ENCODE measurements around the gene BDKRB1. TPM values are rescaled to one million over a fixed set of nuclear protein-coding genes. Genes with fewer than 3 reads are reported as not detected.

The BDKRB1 gene
- total RNA-seq, 1 experiment from 2014 or later = 0.11 TPM

DNA sequence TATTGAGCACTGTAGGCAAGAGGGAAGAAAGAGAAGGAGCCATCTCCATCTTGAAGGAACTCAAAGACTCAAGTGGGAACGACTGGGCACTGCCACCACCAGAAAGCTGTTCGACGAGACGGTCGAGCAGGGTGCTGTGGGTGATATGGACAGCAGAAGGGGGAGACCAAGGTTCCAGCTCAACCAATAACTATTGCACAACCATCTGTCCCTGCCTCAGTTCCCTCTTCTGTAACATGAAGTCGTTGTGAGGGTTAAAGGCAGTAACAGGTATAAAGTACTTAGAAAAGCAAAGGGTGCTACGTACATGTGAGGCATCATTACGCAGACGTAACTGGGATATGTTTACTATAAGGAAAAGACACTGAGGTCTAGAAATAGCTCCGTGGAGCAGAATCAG is 13.9 kb upstream of the BDKRB1 start:
- Mint-ChIP-seq H3K36me3 (peaks cover 9% of the 10 kb centered on the region; the same call in 1 of the 2 replicates), H3K27me3 (ENCODE audit: low read depth) (no peaks in the 10 kb centered on the region), H3K4me1 (no peaks in the 10 kb centered on the region), H3K9me3 (peaks cover 41% of the 10 kb centered on the region), H3K4me3 (no peak overlapping the region), H3K27ac (no peak overlapping the region)
- ChIA-PET CTCF (no interaction called here), POLR2A (no interaction called here)
- ATAC-seq = no peak
- TF ChIP-seq, protein P1, sequence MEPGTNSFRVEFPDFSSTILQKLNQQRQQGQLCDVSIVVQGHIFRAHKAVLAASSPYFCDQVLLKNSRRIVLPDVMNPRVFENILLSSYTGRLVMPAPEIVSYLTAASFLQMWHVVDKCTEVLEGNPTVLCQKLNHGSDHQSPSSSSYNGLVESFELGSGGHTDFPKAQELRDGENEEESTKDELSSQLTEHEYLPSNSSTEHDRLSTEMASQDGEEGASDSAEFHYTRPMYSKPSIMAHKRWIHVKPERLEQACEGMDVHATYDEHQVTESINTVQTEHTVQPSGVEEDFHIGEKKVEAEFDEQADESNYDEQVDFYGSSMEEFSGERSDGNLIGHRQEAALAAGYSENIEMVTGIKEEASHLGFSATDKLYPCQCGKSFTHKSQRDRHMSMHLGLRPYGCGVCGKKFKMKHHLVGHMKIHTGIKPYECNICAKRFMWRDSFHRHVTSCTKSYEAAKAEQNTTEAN (CRISPR knock-in tag; IDR thresholded peaks at IDR 0.05) = no peak
- TF ChIP-seq ZNF396 (CRISPR knock-in tag; IDR thresholded peaks at IDR 0.05; ENCODE audit: borderline replicate concordance) (no peak), NR1H2 (CRISPR knock-in tag; IDR thresholded peaks at IDR 0.05) (no peak), IRF2 (CRISPR knock-in tag; IDR thresholded peaks at IDR 0.05; ENCODE audit: borderline replicate concordance, low read depth) (no peak), PRRX2 (CRISPR knock-in tag; IDR thresholded peaks at IDR 0.05) (no peak), JAZF1 (CRISPR knock-in tag; IDR thresholded peaks at IDR 0.05) (no peak), GTF2I (CRISPR knock-in tag; conservative IDR thresholded peaks at IDR 0.05) (no peak), ZNF121 (CRISPR knock-in tag; IDR thresholded peaks at IDR 0.05) (no peak), NR3C1 (CRISPR knock-in tag; conservative IDR thresholded peaks at IDR 0.05; ENCODE audit: low read depth) (no peak), FOXP1 (CRISPR knock-in tag; IDR thresholded peaks at IDR 0.05; ENCODE audit: borderline replicate concordance) (no peak)
- TF ChIP-seq, protein P2, sequence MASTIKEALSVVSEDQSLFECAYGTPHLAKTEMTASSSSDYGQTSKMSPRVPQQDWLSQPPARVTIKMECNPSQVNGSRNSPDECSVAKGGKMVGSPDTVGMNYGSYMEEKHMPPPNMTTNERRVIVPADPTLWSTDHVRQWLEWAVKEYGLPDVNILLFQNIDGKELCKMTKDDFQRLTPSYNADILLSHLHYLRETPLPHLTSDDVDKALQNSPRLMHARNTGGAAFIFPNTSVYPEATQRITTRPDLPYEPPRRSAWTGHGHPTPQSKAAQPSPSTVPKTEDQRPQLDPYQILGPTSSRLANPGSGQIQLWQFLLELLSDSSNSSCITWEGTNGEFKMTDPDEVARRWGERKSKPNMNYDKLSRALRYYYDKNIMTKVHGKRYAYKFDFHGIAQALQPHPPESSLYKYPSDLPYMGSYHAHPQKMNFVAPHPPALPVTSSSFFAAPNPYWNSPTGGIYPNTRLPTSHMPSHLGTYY (CRISPR knock-in tag; IDR thresholded peaks at IDR 0.05) = no peak
- TF ChIP-seq, protein P3, sequence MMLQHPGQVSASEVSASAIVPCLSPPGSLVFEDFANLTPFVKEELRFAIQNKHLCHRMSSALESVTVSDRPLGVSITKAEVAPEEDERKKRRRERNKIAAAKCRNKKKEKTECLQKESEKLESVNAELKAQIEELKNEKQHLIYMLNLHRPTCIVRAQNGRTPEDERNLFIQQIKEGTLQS (CRISPR knock-in tag; conservative IDR thresholded peaks at IDR 0.05) = no peak
- TF ChIP-seq, protein P4, sequence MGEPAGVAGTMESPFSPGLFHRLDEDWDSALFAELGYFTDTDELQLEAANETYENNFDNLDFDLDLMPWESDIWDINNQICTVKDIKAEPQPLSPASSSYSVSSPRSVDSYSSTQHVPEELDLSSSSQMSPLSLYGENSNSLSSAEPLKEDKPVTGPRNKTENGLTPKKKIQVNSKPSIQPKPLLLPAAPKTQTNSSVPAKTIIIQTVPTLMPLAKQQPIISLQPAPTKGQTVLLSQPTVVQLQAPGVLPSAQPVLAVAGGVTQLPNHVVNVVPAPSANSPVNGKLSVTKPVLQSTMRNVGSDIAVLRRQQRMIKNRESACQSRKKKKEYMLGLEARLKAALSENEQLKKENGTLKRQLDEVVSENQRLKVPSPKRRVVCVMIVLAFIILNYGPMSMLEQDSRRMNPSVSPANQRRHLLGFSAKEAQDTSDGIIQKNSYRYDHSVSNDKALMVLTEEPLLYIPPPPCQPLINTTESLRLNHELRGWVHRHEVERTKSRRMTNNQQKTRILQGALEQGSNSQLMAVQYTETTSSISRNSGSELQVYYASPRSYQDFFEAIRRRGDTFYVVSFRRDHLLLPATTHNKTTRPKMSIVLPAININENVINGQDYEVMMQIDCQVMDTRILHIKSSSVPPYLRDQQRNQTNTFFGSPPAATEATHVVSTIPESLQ (CRISPR knock-in tag; IDR thresholded peaks at IDR 0.05) = no peak
- TF ChIP-seq, protein P5, sequence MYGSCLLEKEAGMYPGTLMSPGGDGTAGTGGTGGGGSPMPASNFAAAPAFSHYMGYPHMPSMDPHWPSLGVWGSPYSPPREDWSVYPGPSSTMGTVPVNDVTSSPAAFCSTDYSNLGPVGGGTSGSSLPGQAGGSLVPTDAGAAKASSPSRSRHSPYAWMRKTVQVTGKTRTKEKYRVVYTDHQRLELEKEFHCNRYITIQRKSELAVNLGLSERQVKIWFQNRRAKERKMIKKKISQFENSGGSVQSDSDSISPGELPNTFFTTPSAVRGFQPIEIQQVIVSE (CRISPR knock-in tag; IDR thresholded peaks at IDR 0.05; ENCODE audit: borderline replicate concordance) = no peak
- TF ChIP-seq, protein P6, sequence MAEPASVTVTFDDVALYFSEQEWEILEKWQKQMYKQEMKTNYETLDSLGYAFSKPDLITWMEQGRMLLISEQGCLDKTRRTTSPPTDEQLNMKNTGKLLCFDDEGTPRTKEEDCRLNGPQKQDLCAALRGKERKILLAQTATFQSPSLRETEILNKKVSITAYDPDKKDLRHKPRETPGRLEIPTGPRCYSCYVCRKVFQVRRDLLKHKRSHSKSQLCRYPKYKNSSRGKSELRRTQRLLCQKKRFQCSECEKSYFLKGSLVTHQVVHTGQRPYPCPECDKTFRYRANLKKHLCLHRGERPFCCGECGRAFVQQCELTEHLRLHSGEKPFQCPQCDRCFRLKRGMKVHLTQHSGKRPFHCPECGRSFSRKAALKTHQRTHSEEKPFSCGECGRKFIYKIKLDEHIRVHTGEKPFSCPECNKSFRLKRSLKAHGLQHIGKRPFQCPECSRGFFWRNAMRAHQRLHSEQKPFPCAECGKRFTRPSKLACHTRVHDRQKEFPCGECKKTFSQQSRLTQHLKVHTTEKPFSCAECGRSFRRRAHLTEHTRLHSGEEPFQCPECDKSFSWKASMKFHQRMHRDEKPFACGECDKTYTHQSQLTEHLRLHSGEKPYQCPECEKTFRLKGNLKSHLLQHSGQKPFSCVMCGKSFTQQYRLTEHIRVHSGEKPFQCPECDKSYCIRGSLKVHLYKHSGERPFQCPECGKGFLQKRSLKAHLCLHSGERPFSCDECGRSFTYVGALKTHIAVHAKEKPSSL (CRISPR knock-in tag; conservative IDR thresholded peaks at IDR 0.05) = no peak
- TF ChIP-seq, protein P7, sequence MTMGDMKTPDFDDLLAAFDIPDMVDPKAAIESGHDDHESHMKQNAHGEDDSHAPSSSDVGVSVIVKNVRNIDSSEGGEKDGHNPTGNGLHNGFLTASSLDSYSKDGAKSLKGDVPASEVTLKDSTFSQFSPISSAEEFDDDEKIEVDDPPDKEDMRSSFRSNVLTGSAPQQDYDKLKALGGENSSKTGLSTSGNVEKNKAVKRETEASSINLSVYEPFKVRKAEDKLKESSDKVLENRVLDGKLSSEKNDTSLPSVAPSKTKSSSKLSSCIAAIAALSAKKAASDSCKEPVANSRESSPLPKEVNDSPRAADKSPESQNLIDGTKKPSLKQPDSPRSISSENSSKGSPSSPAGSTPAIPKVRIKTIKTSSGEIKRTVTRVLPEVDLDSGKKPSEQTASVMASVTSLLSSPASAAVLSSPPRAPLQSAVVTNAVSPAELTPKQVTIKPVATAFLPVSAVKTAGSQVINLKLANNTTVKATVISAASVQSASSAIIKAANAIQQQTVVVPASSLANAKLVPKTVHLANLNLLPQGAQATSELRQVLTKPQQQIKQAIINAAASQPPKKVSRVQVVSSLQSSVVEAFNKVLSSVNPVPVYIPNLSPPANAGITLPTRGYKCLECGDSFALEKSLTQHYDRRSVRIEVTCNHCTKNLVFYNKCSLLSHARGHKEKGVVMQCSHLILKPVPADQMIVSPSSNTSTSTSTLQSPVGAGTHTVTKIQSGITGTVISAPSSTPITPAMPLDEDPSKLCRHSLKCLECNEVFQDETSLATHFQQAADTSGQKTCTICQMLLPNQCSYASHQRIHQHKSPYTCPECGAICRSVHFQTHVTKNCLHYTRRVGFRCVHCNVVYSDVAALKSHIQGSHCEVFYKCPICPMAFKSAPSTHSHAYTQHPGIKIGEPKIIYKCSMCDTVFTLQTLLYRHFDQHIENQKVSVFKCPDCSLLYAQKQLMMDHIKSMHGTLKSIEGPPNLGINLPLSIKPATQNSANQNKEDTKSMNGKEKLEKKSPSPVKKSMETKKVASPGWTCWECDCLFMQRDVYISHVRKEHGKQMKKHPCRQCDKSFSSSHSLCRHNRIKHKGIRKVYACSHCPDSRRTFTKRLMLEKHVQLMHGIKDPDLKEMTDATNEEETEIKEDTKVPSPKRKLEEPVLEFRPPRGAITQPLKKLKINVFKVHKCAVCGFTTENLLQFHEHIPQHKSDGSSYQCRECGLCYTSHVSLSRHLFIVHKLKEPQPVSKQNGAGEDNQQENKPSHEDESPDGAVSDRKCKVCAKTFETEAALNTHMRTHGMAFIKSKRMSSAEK (CRISPR knock-in tag; IDR thresholded peaks at IDR 0.05; ENCODE audit: borderline replicate concordance) = no peak
- no peak for DNase-seq (ENCODE audit: low spot score)

Data from WTC11 (cell line).